ENCODE measurements around the gene THBS1. TPM values are rescaled to one million over a fixed set of nuclear protein-coding genes. Genes with fewer than 3 reads are reported as not detected.

THBS1 gene
- total RNA-seq, 2 experiments from 2014 or later, result 1.2 to 1.5 TPM

- no peak for DNase-seq
- H3K27ac Mint-ChIP-seq, result peak overlapping the region; percentile 34
- H3K4me1 Mint-ChIP-seq, result peaks cover 17% of the 10 kb centered on the region
- H3K36me3 Mint-ChIP-seq (ENCODE audit: low read depth), result peaks cover 37% of the 10 kb centered on the region
- peaks cover 31% of the 10 kb centered on the region for H3K9me3 Mint-ChIP-seq
- ChIA-PET POLR2A (interaction anchor here (1.7 to 3.0 kb wide), 2 partner anchors 17 to 21 kb away, joined by 9 to 19 read pairs; no protein-coding TSS in a partner anchor), CTCF (interaction anchor here (0.7 to 1.0 kb wide), 2 partner anchors 16 to 28 kb away, joined by 3 to 4 read pairs; no protein-coding TSS in a partner anchor)
- no peak overlapping the region for H3K4me3 Mint-ChIP-seq
- H3K27me3 Mint-ChIP-seq, result peaks cover 3% of the 10 kb centered on the region
Measured at GRCh38 chr15:39608185-39609139, 27.6 kb downstream of the THBS1 start.

GRCh38 chr15:39609166-39609916 lies 28.5 kb downstream of the THBS1 start:
- H3K9me3 Mint-ChIP-seq, result peaks cover 38% of the 10 kb centered on the region
- H3K4me3 Mint-ChIP-seq, result no peak overlapping the region
- POLR2A ChIA-PET, result interaction anchor here (1.2 to 3.0 kb wide), 4 partner anchors 8 to 20 kb away, joined by 3 to 19 read pairs (median 6); no protein-coding TSS in a partner anchor
- no peak overlapping the region for H3K27ac Mint-ChIP-seq
- no peak for DNase-seq
- CTCF ChIA-PET, result interaction anchor here (1.2 to 2.1 kb wide), 3 partner anchors 14 to 148 kb away, joined by 3 to 7 read pairs (median 5); no protein-coding TSS in a partner anchor
- peaks cover 3% of the 10 kb centered on the region for H3K27me3 Mint-ChIP-seq
- peaks cover 45% of the 10 kb centered on the region for H3K36me3 Mint-ChIP-seq (ENCODE audit: low read depth)
- H3K4me1 Mint-ChIP-seq, result peaks cover 17% of the 10 kb centered on the region

GRCh38 chr15:39610665-39611064 lies 29.8 kb downstream of the THBS1 start:
- Mint-ChIP-seq H3K27me3 (peaks cover 5% of the 10 kb centered on the region), H3K9me3 (peaks cover 43% of the 10 kb centered on the region), H3K4me3 (no peak overlapping the region), H3K4me1 (peaks cover 19% of the 10 kb centered on the region), H3K27ac (no peak overlapping the region), H3K36me3 (ENCODE audit: low read depth) (peaks cover 52% of the 10 kb centered on the region)
- POLR2A ChIA-PET, result interaction anchor here (1.2 to 2.6 kb wide), 3 partner anchors 9 to 19 kb away, joined by 3 to 21 read pairs (median 4); no protein-coding TSS in a partner anchor
- no peak for DNase-seq
- CTCF ChIA-PET, result interaction anchor here (1.7 to 2.1 kb wide), 2 partner anchors 11 to 15 kb away, joined by 5 to 7 read pairs; no protein-coding TSS in a partner anchor

- POLR2A ChIA-PET, result interaction anchor here (2.6 kb wide), 1 partner anchor 10 kb away, joined by 21 read pairs; no protein-coding TSS in a partner anchor
- peaks cover 5% of the 10 kb centered on the region for H3K27me3 Mint-ChIP-seq
Measured at GRCh38 chr15:39613271-39613670, 32.4 kb downstream of the THBS1 start.

GRCh38 chr15:39613861-39614260 lies 33.0 kb downstream of the THBS1 start:
- ChIA-PET POLR2A (no interaction called here), CTCF (no interaction called here)
- H3K36me3 Mint-ChIP-seq (ENCODE audit: low read depth), result peaks cover 45% of the 10 kb centered on the region
- H3K4me1 Mint-ChIP-seq, result peaks cover 17% of the 10 kb centered on the region
- H3K27me3 Mint-ChIP-seq, result peaks cover 5% of the 10 kb centered on the region
- DNase-seq, result no peak
- H3K4me3 Mint-ChIP-seq, result no peak overlapping the region
- H3K27ac Mint-ChIP-seq, result no peak overlapping the region
- H3K9me3 Mint-ChIP-seq, result peaks cover 39% of the 10 kb centered on the region

More at GRCh38 chr15:39613271-39613670, 32.4 kb downstream of the THBS1 start:
- CTCF ChIA-PET, result interaction anchor here (1.3 kb wide), 1 partner anchor 10 kb away, joined by 3 read pairs; no protein-coding TSS in a partner anchor
- Mint-ChIP-seq H3K4me1 (peaks cover 23% of the 10 kb centered on the region), H3K36me3 (ENCODE audit: low read depth) (peaks cover 51% of the 10 kb centered on the region), H3K9me3 (peaks cover 42% of the 10 kb centered on the region), H3K27ac (no peak overlapping the region), H3K4me3 (no peak overlapping the region)
- DNase-seq, result no peak

GRCh38 chr15:39616731-39617455 lies 36.0 kb downstream of the THBS1 start:
- Mint-ChIP-seq H3K27me3 (peaks cover 3% of the 10 kb centered on the region), H3K36me3 (ENCODE audit: low read depth) (peaks cover 31% of the 10 kb centered on the region), H3K27ac (no peak overlapping the region), H3K9me3 (peaks cover 27% of the 10 kb centered on the region), H3K4me1 (peaks cover 10% of the 10 kb centered on the region), H3K4me3 (no peak overlapping the region)
- no peak for DNase-seq
- ChIA-PET POLR2A (no interaction called here), CTCF (no interaction called here)

- DNase-seq, result no peak
- no peak overlapping the region for H3K4me3 Mint-ChIP-seq
- CTCF ChIA-PET, result no interaction called here
- peaks cover 25% of the 10 kb centered on the region for H3K9me3 Mint-ChIP-seq
- H3K36me3 Mint-ChIP-seq (ENCODE audit: low read depth), result peaks cover 33% of the 10 kb centered on the region
- peaks cover 23% of the 10 kb centered on the region for H3K4me1 Mint-ChIP-seq
- POLR2A ChIA-PET, result no interaction called here
- H3K27ac Mint-ChIP-seq, result no peak overlapping the region
- peaks cover 2% of the 10 kb centered on the region for H3K27me3 Mint-ChIP-seq
Measured at GRCh38 chr15:39618063-39618823, 37.4 kb downstream of the THBS1 start.

- Mint-ChIP-seq H3K36me3 (ENCODE audit: low read depth) (peaks cover 23% of the 10 kb centered on the region), H3K27ac (no peak overlapping the region), H3K4me1 (peaks cover 51% of the 10 kb centered on the region), H3K9me3 (peaks cover 12% of the 10 kb centered on the region), H3K4me3 (no peak overlapping the region), H3K27me3 (no peaks in the 10 kb centered on the region)
- ChIA-PET POLR2A (interaction anchor here (1.2 to 4.7 kb wide), 2 partner anchors 9 to 162 kb away, joined by 3 to 21 read pairs; partner anchors contain the start of gene FSIP1), CTCF (interaction anchor here (1.6 kb wide), 1 partner anchor 10 kb away, joined by 5 read pairs; no protein-coding TSS in a partner anchor)
- no peak for DNase-seq
Measured at GRCh38 chr15:39621210-39621609, 40.3 kb downstream of the THBS1 start.

GRCh38 chr15:39621976-39622375 lies 41.1 kb downstream of the THBS1 start:
- no peak overlapping the region for H3K27ac Mint-ChIP-seq
- peaks cover 53% of the 10 kb centered on the region for H3K4me1 Mint-ChIP-seq
- no peak overlapping the region for H3K4me3 Mint-ChIP-seq
- H3K9me3 Mint-ChIP-seq, result peaks cover 12% of the 10 kb centered on the region
- no peak for DNase-seq
- CTCF ChIA-PET, result interaction anchor here (1.6 to 2.2 kb wide), 2 partner anchors 11 to 36 kb away, joined by 5 to 6 read pairs; no protein-coding TSS in a partner anchor
- POLR2A ChIA-PET, result interaction anchor here (1.2 to 4.7 kb wide), 2 partner anchors 10 to 161 kb away, joined by 3 to 21 read pairs; partner anchors contain the start of gene FSIP1
- H3K36me3 Mint-ChIP-seq (ENCODE audit: low read depth), result peaks cover 31% of the 10 kb centered on the region
- no peaks in the 10 kb centered on the region for H3K27me3 Mint-ChIP-seq

GRCh38 chr15:39622660-39623516 lies 42.0 kb downstream of the THBS1 start:
- H3K36me3 Mint-ChIP-seq (ENCODE audit: low read depth), result peaks cover 40% of the 10 kb centered on the region
- H3K4me1 Mint-ChIP-seq, result peaks cover 62% of the 10 kb centered on the region
- no peaks in the 10 kb centered on the region for H3K27me3 Mint-ChIP-seq
- ChIA-PET CTCF (interaction anchor here (0.8 to 2.6 kb wide), 8 partner anchors 10 to 160 kb away, joined by 3 to 9 read pairs (median 4); partner anchors contain the start of gene FSIP1), POLR2A (interaction anchor here (0.6 to 4.7 kb wide), 17 partner anchors 11 to 1060 kb away, joined by 3 to 25 read pairs (median 5); partner anchors contain the start of genes FSIP1, RASGRP1 and THBS1)
- H3K4me3 Mint-ChIP-seq, result no peak overlapping the region
- H3K27ac Mint-ChIP-seq, result peak overlapping the region; percentile 99
- peaks cover 12% of the 10 kb centered on the region for H3K9me3 Mint-ChIP-seq
- DNase-seq, result no peak

All from activated CD4-positive, alpha-beta memory T cell treated with anti-CD3 and anti-CD28 coated beads, Interleukin-2, amount 10 ng/mL, durations not matched to agents 7 days and 5 days (primary cell).